Neural cell (in vitro differentiated cells): ENCODE results near the gene CCDC82. TPM values are rescaled to one million over a fixed set of nuclear protein-coding genes. Genes with fewer than 3 reads are reported as not detected.

Source experiments
- H2AFZ ChIP-seq: fragments of 200-600, 300-800 bp; sonication (generic), shearing (Covaris generic); 2 replicates; pipeline ENCODE4 v1.6.0; 2014; ENCODE audit warnings: low read depth, mild to moderate bottlenecking, antibody characterized with exemption, low read length, moderate library complexity
- H3F3A ChIP-seq: fragments of 200-600 bp; shearing (Covaris generic); 2 replicates; pipeline ENCODE4 v1.6.1; 2016; ENCODE audit warnings: mild to moderate bottlenecking, moderate library complexity, mixed read lengths, antibody characterized with exemption, low read length; ENCODE audit not compliant: insufficient read depth, poor library complexity, severe bottlenecking
- H3K27ac ChIP-seq: fragments of 200-600, 300-800 bp; sonication (generic), shearing (Covaris generic); 2 replicates; pipeline ENCODE4 v1.5.1; 2014; ENCODE audit warnings: mild to moderate bottlenecking, low read length, moderate library complexity
- H3K27me3 ChIP-seq: fragments of 300-800, 200-600 bp; sonication (generic), shearing (Covaris generic); 2 replicates; pipeline ENCODE4 v1.6.0; 2014; ENCODE audit warnings: mild to moderate bottlenecking, low read depth, low read length, moderate library complexity; ENCODE audit not compliant: insufficient read depth
- H3K36me3 ChIP-seq: fragments of 300-800, 200-600 bp; sonication (generic), shearing (Covaris generic); 2 replicates; pipeline ENCODE4 v1.5.1; 2014; ENCODE audit warnings: mild to moderate bottlenecking, antibody characterized with exemption, low read length, moderate library complexity; ENCODE audit not compliant: insufficient read depth
- H3K4me2 ChIP-seq: fragments of 300-800, 200-600 bp; sonication (generic), shearing (Covaris generic); 2 replicates; pipeline ENCODE4 v1.6.0; 2014; ENCODE audit warnings: mild to moderate bottlenecking, low read length
- H3K4me3 ChIP-seq: fragments of 300-800, 200-600 bp; sonication (generic), shearing (Covaris generic); 2 replicates; pipeline ENCODE4 v1.5.1; 2014; ENCODE audit warnings: mild to moderate bottlenecking, low read length, moderate library complexity
- H3K79me2 ChIP-seq: fragments of 200-600 bp; shearing (Covaris generic); replicated peaks from 2 replicates; pipeline ENCODE4 v1.6.0; 2014; ENCODE audit warnings: mild to moderate bottlenecking, low read length, moderate library complexity; ENCODE audit not compliant: insufficient read depth
- H3K9ac ChIP-seq: fragments of 300-800, 200-600 bp; sonication (generic), shearing (Covaris generic); 2 replicates; pipeline ENCODE4 v1.6.1; 2016; ENCODE audit warnings: mild to moderate bottlenecking, low read length, mixed read lengths
- H3K9me2 ChIP-seq: fragments of 200-600 bp; shearing (Covaris generic); 2 replicates; pipeline ENCODE4 v1.6.1; 2016; ENCODE audit warnings: mild to moderate bottlenecking, low read length, mixed read lengths; ENCODE audit not compliant: insufficient read depth
- H3K9me3 ChIP-seq: fragments of 200-600, 300-800 bp; sonication (generic), shearing (Covaris generic); 2 replicates; pipeline ENCODE4 v1.6.1; 2016; ENCODE audit warnings: mild to moderate bottlenecking, mixed run types, low read length, moderate library complexity, mixed read lengths
- H4K20me1 ChIP-seq: fragments of 200-600 bp; shearing (Covaris generic); 2 replicates; pipeline ENCODE4 v1.6.1; 2016; ENCODE audit warnings: mild to moderate bottlenecking, mixed run types; ENCODE audit not compliant: insufficient read depth
- CTCF ChIP-seq: fragments of 450-650 bp; IDR thresholded peaks from 2 replicates; pipeline ENCODE4 v1.5.1; 2014; ENCODE audit warnings: antibody characterized with exemption, mild to moderate bottlenecking, moderate library complexity; ENCODE audit not compliant: poor library complexity, severe bottlenecking
- EP300 ChIP-seq: fragments of 450-650 bp; conservative IDR thresholded peaks from 2 replicates; pipeline ENCODE4 v1.6.1; 2014; ENCODE audit warnings: antibody characterized with exemption, mild to moderate bottlenecking, moderate library complexity; ENCODE audit not compliant: poor library complexity, severe bottlenecking
- EZH2 ChIP-seq: fragments of 200-600, 300-800 bp; shearing (Covaris generic), sonication (generic); IDR thresholded peaks from 2 replicates; pipeline ENCODE4 v1.6.1; 2014; ENCODE audit warnings: antibody characterized with exemption, low read length, borderline replicate concordance, mild to moderate bottlenecking; ENCODE audit not compliant: insufficient read depth, poor library complexity, severe bottlenecking
- MXI1 ChIP-seq: fragments of 450-650 bp; conservative IDR thresholded peaks from 2 replicates; pipeline ENCODE4 v1.6.1; 2014; ENCODE audit warnings: antibody characterized with exemption, mild to moderate bottlenecking; ENCODE audit not compliant: poor library complexity, severe bottlenecking
- POLR2AphosphoS5 ChIP-seq: IDR thresholded peaks from 2 replicates; pipeline ENCODE4 v1.6.1; 2012
- RAD21 ChIP-seq: fragments of 450-650 bp; conservative IDR thresholded peaks from 2 replicates; pipeline ENCODE4 v1.6.1; 2014; ENCODE audit warnings: antibody characterized with exemption, mild to moderate bottlenecking, moderate library complexity
- REST ChIP-seq: IDR thresholded peaks from 2 replicates; pipeline ENCODE4 v1.6.1; 2012; ENCODE audit warnings: borderline replicate concordance
- SMC3 ChIP-seq: fragments of 450-650 bp; conservative IDR thresholded peaks from 2 replicates; pipeline ENCODE4 v1.6.1; 2014; ENCODE audit warnings: antibody characterized with exemption, mild to moderate bottlenecking, moderate library complexity; ENCODE audit not compliant: poor library complexity
- TAF1 ChIP-seq: IDR thresholded peaks from 2 replicates; pipeline ENCODE4 v1.6.1; 2012; ENCODE audit warnings: low read depth
- polyA plus RNA-seq: library from polyadenylated mRNA; depleted of rRNA; stranded (reverse); fragments of >200 nt; gene quantifications from 2 replicates; pipeline ENCODE4 v1.2.3, GENCODE V29; 2014

Gene CCDC82
- polyA plus RNA-seq, 1 donor from 2014 or later: 238 TPM

DNA sequence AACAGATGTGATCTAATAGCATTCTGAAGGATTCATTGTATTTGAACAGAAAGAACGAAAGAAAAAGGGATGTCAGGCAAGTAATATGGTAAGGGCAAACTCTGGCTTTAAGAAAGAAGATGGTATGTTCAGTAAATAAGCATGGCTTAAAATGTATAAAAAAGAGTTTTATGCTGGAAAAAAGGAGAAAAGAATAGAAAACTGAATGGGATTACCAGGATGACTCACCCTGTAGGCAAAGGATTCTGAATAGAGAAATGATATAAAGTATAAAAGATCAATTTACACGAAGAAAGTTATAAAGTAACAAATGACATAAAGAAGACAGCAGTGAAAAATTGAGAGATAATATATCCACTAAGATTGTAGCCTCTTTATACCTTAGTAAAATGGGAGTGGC is 4.5 kb downstream of the CCDC82 start:
- Histone ChIP-seq H4K20me1 (no peaks in the 10 kb centered on the region), H3K27ac (no peak overlapping the region), H3K36me3 (peaks cover 7% of the 10 kb centered on the region), H3K4me3 (no peak overlapping the region), H3K79me2 (peaks cover 34% of the 10 kb centered on the region), H3K9ac (no peak overlapping the region), H3K27me3 (no peaks in the 10 kb centered on the region), H3K9me3 (no peaks in the 10 kb centered on the region), H3K4me2 (no peak overlapping the region), H2AFZ (no peak overlapping the region), H3K9me2 (no peaks in the 10 kb centered on the region), H3F3A (no peaks in the 10 kb centered on the region)
- TF ChIP-seq SMC3: no peak
- TF ChIP-seq EP300: no peak
- no peak for TF ChIP-seq EZH2
- no peak for TF ChIP-seq MXI1
- TF ChIP-seq REST: no peak
- TF ChIP-seq TAF1: no peak
- no peak for TF ChIP-seq CTCF
- no peak for TF ChIP-seq RAD21
- no peak for TF ChIP-seq POLR2AphosphoS5

GRCh38 chr11:96384156-96384555 is 5.6 kb downstream of the CCDC82 start:
- H2AFZ ChIP-seq: no peak overlapping the region
- TF ChIP-seq REST: no peak
- TF ChIP-seq CTCF: no peak
- no peak for TF ChIP-seq MXI1
- TF ChIP-seq SMC3: no peak
- TF ChIP-seq EZH2: no peak
- TF ChIP-seq TAF1: no peak
- no peak for TF ChIP-seq EP300
- no peak for TF ChIP-seq RAD21
- TF ChIP-seq POLR2AphosphoS5: no peak
- no peaks in the 10 kb centered on the region for H3K9me3 ChIP-seq
- H3K9me2 ChIP-seq: no peaks in the 10 kb centered on the region
- no peaks in the 10 kb centered on the region for H3F3A ChIP-seq
- no peaks in the 10 kb centered on the region for H4K20me1 ChIP-seq
- peaks cover 7% of the 10 kb centered on the region for H3K36me3 ChIP-seq
- H3K79me2 ChIP-seq: peaks cover 32% of the 10 kb centered on the region
- no peaks in the 10 kb centered on the region for H3K27me3 ChIP-seq
- no peak overlapping the region for H3K4me3 ChIP-seq
- no peak overlapping the region for H3K4me2 ChIP-seq
- no peak overlapping the region for H3K27ac ChIP-seq
- no peak overlapping the region for H3K9ac ChIP-seq
